GM18951 (cell line): ENCODE results near the gene CCL21.

Source experiments
- POLR2A ChIP-seq: IDR thresholded peaks from 4 replicates; pipeline ENCODE4 v1.6.1; 2011; ENCODE audit warnings: mild to moderate bottlenecking; ENCODE audit not compliant: insufficient read length, insufficient read depth; ENCODE audit errors: extremely low read depth
- in situ Hi-C: fragments of 300-500 bp; cut with MboI; formaldehyde crosslinking; loops from one replicate; pipeline ENCODE4 v1.12.0; 2022; ENCODE audit warnings: low sequenced_read_pairs, mixed read lengths, inconsistent platforms; ENCODE audit not compliant: unreplicated experiment

CCL21 gene

DNA sequence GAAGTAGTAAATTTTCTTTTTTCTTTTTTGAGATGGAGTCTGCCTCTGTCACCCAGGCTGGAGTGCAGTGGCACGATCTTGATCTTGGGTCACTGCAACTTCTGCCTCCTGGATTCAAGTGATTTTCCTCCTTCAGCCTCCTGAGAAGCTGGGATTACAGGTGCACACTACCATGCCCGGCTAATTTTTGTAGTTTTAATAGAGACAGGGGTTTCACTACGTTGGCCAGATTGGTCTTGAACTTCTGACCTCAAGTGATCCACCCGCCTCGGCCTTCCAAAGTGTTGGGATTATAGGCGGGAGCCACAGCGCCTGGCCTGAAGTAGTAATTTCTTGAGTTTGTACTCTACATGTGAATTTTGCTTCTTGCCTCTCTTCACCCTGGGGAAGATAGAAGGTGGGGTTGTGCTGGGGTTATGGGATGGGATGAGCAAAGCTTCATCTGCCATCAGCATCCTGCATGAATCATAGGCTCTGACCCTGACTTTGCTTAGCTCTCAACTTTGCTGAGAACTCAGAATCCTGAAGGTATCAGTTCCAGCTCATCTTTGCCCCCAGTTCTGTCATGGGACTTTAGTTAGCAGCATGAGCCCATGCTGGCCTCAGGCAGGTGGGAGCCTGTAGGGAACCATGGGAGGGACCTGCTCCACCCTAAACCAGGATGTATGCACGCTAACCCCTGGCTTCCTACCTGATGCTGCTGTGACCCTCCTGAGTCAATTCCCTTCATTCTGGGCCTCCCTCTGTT is 9.3 kb upstream of the CCL21 start:
- TF ChIP-seq POLR2A, result no peak
- in situ Hi-C loops, result no loop called here

DNA sequence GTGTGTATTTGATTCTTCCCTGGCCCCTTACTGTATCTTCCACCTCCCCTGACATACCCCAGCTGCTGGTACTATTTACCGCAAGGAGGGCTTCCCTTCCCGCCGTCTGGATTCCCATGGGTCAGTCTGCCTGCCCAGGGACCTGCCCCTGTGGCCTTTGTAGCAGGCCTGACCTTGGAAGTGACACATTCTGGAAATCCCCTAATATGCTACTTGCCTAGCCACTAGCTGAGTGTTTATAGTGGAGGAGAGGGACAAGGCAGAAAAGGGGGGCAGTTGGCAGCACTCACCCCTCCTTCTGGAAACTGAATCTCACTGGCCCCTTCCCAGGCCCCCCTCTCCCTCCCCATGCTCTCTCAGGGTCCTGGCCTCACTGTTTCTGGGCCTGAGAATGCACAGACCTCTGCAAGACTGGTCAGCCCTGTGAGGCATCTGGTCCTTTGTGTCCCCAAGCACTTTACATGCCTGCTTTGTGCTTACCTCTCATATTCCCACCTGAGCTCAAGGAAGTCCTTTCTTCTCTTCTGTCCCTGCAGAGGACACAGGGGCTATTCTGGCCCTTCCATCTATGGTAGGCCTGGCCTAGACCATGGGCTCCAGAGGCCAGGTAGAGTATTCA is 8.2 kb upstream of the CCL21 start:
- TF ChIP-seq POLR2A, result no peak
- in situ Hi-C loops, result no loop called here

DNA sequence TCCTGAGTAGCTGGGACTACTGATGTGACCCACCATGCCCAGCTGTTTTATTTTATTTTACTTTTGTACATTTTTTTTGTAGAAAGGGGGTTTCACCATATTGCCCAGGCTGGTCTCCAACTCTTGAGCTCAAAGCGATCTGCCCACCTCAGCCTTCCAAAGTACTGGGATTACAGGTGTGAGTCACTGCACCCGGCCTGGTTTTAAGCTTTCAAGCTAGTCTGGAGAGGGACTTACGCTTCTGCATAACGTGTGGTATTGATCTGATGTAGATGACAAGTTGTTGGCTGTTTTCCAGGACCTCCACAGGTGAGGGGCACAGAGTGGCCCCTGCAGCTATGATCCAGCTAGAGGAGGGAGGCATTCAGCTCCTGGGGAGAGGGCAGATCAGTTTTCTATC is 6.8 kb upstream of the CCL21 start:
- TF ChIP-seq POLR2A, result no peak
- in situ Hi-C loops, result no loop called here

DNA sequence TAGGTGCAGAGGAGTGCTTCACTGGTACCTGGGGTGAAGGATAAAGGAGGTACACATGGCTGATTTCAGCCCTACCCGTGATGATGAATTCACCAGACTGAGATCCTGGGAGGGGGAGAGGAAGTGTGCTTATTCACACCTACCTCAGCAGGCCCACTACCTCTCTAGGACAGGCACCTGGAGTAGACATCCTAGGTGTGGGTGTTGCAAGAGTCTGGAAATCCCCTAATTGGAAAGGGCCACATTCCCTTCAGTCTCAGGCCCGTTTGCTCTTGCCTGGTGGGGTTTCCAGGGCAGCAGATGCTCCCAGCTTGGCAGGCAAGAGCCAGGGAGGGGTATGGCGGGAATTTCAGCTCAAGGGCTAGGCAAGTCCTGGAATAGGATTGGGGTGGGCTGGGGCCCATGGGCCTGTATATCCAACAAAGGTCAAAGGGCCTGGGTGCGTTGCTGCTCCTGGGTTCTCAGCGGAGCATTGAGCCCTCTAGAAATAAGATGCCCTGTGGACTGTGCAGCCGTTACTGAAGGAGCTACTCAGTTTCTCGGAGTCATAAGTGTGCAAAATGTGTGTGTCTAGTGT is 5.8 kb upstream of the CCL21 start:
- in situ Hi-C loops, result no loop called here
- TF ChIP-seq POLR2A, result no peak

DNA sequence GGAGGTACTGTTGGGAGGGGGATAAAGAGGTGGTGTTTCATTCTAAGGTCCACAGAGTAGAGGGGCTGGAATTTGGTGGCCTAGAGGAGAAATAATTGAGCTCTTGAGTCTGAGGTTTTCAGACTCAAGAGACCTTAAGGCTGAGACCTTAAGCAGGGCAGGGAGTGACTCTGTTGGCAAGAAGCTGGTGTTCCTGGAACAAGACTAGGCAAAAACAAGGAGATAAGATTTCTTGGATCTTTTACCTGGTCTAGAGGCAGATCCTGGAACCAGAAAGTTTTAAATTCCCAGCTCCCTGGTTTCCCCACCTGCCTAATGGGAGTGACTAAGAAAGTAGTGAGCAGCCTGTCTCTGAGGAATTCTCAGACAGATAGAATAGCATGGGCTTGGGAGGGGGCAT is 4.1 kb upstream of the CCL21 start:
- no peak for TF ChIP-seq POLR2A
- in situ Hi-C loops, result no loop called here

DNA sequence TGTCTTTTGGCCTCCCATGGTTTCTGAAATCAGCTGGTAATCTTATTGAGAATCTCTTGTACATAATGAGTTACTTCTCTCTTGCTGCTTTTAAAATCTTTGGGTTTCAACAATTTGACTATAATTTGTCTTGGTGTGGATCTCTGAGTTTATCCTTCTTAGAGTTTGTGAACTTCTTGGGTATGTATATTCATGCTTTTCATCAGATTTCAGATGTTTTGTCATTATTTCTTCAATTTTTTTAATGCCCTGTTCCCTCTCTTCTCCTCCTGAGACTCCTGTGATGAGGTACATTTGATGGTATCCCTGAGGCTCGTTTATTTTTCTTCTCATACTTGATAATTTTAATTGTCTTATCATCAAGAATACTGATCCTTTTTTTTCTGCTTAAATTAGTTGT is 2.2 kb upstream of the CCL21 start:
- in situ Hi-C loops, result no loop called here
- TF ChIP-seq POLR2A, result no peak

DNA sequence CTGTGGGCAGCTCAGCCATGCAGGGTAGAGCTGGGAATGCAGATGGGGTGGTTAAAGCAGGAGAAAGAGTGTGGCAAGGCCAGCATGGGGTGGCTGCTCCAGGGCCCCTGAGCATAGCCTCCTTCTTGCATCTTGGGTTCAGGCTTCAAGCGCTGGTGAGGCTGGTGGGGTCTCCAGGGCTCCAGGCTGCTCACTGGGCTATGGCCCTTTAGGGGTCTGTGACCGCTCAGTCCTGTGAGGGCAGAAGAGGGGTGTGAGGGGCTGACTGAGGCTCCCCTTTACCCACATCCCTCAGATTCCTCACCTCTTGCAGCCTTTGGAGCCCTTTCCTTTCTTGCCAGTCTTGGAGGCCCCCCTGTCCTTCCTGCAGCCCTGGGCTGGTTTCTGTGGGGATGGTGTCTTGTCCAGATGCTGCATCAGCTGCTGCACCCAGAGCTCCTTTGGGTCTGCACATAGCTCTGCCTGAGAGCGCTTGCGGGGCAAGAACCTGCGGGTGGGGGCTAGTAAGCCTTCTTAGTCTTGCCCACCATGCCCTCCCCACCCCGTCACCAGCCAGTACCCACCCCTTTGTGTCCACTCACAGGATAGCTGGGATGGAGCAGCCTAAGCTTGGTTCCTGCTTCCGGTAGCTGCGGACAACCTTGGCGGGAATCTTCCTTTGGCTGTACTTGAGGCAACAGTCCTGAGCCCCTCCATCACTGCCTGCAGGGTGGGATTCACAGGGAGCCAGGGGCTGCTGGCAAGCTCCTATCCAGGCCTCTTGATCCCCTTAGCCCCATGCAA is 549 bp downstream of the CCL21 start:
- in situ Hi-C loops, result no loop called here
- no peak for TF ChIP-seq POLR2A

DNA sequence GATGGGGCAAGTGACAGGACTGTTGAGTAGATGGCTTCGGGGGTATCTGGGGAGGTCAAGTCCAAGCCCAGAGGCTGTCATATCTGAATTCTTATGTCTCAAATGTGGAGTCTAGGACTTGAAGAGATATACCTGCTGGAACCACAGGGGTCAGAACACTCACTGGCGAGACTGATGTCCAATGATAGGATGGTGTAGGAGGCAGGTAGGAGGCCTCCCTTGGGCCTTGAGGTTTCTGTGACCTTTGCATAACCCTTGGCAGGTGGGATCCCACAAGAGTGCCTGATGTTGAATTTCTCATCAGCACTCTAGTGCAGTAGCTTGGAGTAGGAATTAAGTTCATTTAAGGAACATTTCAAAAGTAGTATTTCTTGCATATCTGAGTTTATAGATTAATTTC is 2.8 kb downstream of the CCL21 start:
- TF ChIP-seq POLR2A, result no peak
- in situ Hi-C loops, result no loop called here

DNA sequence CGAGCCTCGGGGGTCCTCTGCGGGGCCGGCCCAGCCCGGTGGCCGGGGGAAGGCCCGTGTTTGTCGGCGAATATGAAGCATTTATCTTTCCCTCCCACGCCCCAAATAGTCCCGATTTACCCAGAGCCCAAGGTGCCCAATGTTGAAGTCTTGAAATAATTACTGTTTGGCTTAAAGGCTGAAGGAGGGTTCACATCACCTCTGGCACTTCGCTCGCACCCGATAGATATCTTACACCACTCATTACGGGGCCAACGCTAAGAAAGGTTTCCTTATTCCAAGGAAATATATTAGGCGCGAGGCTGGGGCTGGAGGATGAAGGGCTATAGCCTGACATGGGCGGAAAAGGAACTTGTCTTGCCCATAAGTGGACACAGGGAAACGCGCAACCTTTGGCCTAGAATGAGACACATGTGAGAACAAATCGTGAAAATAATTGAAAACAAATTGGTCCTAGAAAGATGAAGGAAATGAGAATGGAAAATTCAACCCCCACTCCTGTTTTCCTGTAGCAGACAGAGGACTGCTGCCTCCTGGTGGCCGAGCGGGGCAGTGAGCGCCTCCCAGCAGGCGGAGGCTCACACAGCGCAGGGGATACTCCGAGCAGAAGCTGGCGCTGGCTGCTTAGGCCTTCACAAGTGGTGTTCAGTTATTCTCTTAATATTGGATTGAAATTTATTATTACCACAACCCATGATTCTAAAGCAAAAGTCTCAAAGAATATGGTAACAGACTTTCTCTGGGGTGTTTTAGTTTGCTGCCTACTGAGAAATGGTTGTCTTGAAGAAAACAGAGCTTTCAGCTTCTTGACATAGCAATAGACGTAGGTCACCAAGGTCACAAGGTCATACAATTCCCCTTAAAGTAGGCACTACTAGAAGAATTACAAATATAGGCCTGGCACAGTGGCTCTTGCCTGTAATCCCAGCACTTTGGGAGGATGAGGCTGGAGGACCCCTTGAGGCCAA is 7.9 kb downstream of the CCL21 start:
- in situ Hi-C loops, result no loop called here
- TF ChIP-seq POLR2A, result no peak

DNA sequence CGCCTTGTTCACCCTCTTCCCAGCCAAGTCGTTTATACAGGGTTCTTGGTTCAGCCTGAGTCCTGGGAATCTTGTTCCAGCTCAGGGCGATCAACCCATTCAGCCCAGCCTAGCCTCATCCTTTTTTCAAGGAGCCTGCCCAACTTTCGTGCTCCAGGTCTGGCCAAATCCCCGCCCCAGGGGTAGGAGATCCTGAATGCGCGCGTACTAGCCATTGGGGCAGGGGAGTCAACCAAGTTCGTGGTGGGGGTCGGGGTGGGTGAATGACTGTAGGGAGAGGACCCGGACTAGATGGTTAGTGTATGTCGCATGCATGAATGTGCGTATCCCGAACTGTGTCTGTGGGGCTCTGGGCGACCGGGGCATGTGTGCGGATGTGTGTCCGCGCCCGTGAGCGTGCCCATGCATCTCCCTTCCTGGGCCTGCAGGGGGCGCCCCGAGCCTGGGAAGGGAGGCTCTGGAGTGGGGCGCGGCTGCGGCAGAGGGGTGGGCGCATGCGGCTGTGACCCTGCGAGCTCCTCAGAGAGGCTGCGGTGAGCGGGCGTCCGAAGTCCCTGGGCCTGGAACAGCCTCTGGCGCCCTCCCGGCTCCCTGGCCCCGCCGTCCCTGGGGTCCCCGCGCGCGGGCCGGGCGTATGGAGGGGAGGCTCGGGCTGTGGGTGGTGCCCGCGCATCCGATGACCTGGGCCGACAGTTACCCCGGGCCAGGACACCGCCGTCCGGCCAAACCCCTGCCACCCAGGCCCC is 8.7 kb downstream of the CCL21 start:
- in situ Hi-C loops, result no loop called here
- no peak for TF ChIP-seq POLR2A

DNA sequence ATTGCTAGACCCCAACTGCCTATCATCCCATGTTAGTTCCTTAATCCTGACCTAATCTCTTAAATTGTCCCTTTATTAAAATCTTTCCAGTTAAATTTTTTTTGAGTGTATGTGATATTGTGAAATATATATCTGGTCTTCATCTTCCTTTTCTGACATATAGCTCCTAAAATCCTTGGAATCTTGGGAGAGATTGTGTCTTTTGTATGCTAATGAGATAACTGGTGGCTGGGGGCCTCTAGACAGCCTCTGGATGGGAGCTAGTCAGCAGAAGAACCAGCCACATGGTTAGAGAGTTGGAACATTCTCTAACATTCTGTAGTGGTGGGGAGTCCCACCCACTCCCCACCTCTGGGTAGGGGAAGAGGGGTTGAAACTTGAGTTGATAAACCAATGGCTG is 15.1 kb downstream of the CCL21 start:
- in situ Hi-C loops, result no loop called here
- no peak for TF ChIP-seq POLR2A

DNA sequence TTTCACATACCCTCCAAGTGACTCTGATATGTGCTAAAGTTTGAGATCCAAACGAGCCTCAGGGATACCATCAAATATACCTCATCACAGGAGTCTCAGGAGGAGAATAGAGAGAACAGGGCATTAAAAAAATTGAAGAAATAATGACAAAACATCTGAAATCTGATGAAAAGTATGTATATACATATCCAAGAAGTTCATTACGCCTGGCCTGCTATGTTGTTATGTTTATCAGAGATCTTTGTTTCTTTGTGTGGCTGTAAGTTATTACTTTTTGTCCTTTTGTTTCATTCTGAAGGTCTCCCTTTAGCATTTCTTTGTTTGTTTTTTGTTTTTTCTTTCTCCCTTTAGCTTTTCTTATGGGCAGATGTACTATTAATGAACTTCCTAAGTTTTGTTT is 16.4 kb downstream of the CCL21 start:
- in situ Hi-C loops, result no loop called here
- TF ChIP-seq POLR2A, result no peak
